K562 (cell line): Measurements from ENCODE around the gene C17orf75. TPM values are rescaled to one million over a fixed set of nuclear protein-coding genes. Genes with fewer than 3 reads are reported as not detected.

ENCODE experiments used
- CBFA2T3 ChIP-seq: fragments of 450-650 bp; IDR thresholded peaks from 2 replicates; pipeline ENCODE4 v1.6.1; 2017
- CREB5 ChIP-seq: fragments of 250-450 bp; sonication (Bioruptor Pico); IDR thresholded peaks from 2 replicates; pipeline ENCODE4 v1.5.0; 2020; ENCODE audit warnings: mild to moderate bottlenecking
- MBD1 ChIP-seq: fragments of 250-450 bp; sonication (Bioruptor Pico); IDR thresholded peaks from 2 replicates; pipeline ENCODE4 v1.8.0; 2022; ENCODE audit warnings: inconsistent platforms
- MEF2A ChIP-seq: IDR thresholded peaks from 2 replicates; pipeline ENCODE4 v1.6.1; 2011; ENCODE audit warnings: low read depth, mild to moderate bottlenecking, low read length, moderate library complexity; ENCODE audit not compliant: control insufficient read depth
- NONO ChIP-seq, 2 experiments: fragments of 200-400 bp in 1 of 2; fragments of 450-650 bp in 1 of 2; formaldehyde crosslinking in 1 of 2; IDR thresholded peaks; 2 replicates each; pipeline ENCODE4 v1.6.1; 2017; ENCODE audit warnings: low read depth in 2 of 2, mild to moderate bottlenecking in 2 of 2, moderate library complexity in 2 of 2, low read length in 1 of 2
- PRDM10 ChIP-seq: fragments of 450-650 bp; IDR thresholded peaks from 2 replicates; pipeline ENCODE4 v1.6.1; 2018; ENCODE audit not compliant: partially characterized antibody
- RAD21 ChIP-seq, 2 experiments: fragments of 250-450 bp in 1 of 2; fragments of 450-650 bp in 1 of 2; sonication (Bioruptor Pico) in 1 of 2; formaldehyde crosslinking in 1 of 2; IDR thresholded peaks in 1 of 2; conservative IDR thresholded peaks in 1 of 2; 2 replicates each; pipeline versions ENCODE4 v1.4.0 to v1.8.0; 2020 to 2022; ENCODE audit warnings: mild to moderate bottlenecking in 2 of 2, moderate library complexity in 1 of 2
- RB1 ChIP-seq: fragments of 450-650 bp; IDR thresholded peaks from 2 replicates; pipeline ENCODE4 v1.6.1; 2017; ENCODE audit warnings: low read depth, mild to moderate bottlenecking
- RBBP5 ChIP-seq: fragments of 200-600 bp; sonication (generic); IDR thresholded peaks from 2 replicates; pipeline ENCODE4 v1.6.1; 2012; ENCODE audit warnings: borderline replicate concordance, mild to moderate bottlenecking, low read length, control low read depth, inconsistent platforms; ENCODE audit not compliant: insufficient read depth, poor library complexity, severe bottlenecking
- SMARCC2 ChIP-seq: fragments of 450-650 bp; IDR thresholded peaks from 2 replicates; pipeline ENCODE4 v1.6.1; 2017; ENCODE audit warnings: antibody characterized with exemption, moderate library complexity, mild to moderate bottlenecking, low read depth
- STAT5A ChIP-seq: IDR thresholded peaks from 2 replicates; pipeline ENCODE4 v1.6.1; 2012; ENCODE audit warnings: low read length, inconsistent platforms, borderline replicate concordance
- THRA ChIP-seq: fragments of 450-650 bp; IDR thresholded peaks from 2 replicates; pipeline ENCODE4 v1.6.1; 2017; ENCODE audit warnings: mild to moderate bottlenecking, moderate library complexity
- ZBED1 ChIP-seq: IDR thresholded peaks from 2 replicates; pipeline ENCODE4 v1.6.1; 2014
- ZNF347 ChIP-seq: fragments of 450-650 bp; formaldehyde crosslinking; IDR thresholded peaks from 2 replicates; pipeline ENCODE4 v1.4.0; 2020; ENCODE audit warnings: low read depth, mild to moderate bottlenecking, moderate library complexity
- polyA plus RNA-seq, 8 experiments: library from polyadenylated mRNA; depleted of rRNA in 4 of 8; stranded (reverse) in 5 of 8; unstranded in 3 of 8; fragments of >200 nt; fragmentation: Nextera tagmentation in 2 of 8; fragmentation: Illumina TruSeq in 1 of 8; extraction: Ambion mirVana in 2 of 8; extraction: Trizol in 1 of 8; gene quantifications; 2 replicates each; pipeline versions ENCODE4 v1.2.1 to v1.2.3, GENCODE V29; 2011 to 2014; ENCODE audit warnings: inconsistent platforms in 1 of 8, missing spikeins in 1 of 8
- total RNA-seq, 7 experiments: library from RNA; depleted of rRNA in 6 of 7; stranded (reverse); fragments of >200 nt in 6 of 7; fragmentation: Illumina TruSeq in 2 of 7; extraction: Trizol in 2 of 7; gene quantifications; 2 replicates each; pipeline versions ENCODE4 v1.2.1 to v1.2.3, GENCODE V29; 2011 to 2021; ENCODE audit warnings: low replicate concordance in 1 of 7
- TF ChIP-seq, protein P1 (sequence below), 2 experiments: fragments of 450-650 bp in 1 of 2; sonication (generic) in 1 of 2; formaldehyde crosslinking; conservative IDR thresholded peaks; 2 replicates each; pipeline versions ENCODE4 v1.4.0 to v1.8.1; 2020 to 2022; ENCODE audit warnings: mild to moderate bottlenecking in 1 of 2, missing genetic modification reagents in 1 of 2

Gene C17orf75
- total and polyA plus RNA-seq, 9 of the 15 experiments (the other 6 are each of a cell fraction or from before 2014, with no cell fraction given) = 15.5 to 55.7 (median 18.5) TPM

DNA sequence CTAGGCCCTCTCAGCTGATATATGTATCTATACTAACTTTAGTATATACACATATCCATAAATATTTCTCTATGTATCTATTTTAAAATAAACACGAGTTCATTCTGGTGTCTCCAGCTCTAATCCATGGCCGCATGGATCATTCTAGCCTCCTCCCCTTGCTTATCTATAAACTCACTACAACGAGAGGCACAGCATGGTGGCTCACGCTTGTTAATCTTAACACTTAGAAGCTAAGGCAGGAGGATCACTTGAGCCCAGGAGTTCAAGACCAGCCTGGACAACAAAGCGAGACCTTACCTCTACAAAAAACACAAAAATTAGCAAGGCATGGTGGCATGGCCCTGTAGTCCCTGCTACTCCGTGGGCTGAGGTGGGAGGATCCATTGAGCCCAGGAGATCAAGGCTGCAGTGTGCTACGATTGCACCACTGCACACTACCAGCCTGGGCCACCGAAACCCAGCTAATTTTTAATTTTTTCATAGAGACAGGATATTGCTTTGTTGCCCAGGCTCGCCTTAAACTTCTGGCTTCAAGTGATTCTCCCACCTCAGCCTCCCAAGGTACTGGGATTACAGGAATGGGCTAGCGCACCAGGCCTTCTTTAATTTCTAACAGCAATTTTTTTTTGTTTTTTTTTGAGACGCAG is 4.1 kb upstream of the C17orf75 start (continued):
- peak; percentile 43 for TF ChIP-seq PRDM10
- TF ChIP-seq RAD21 (CRISPR knock-in tag; conservative IDR thresholded peaks at IDR 0.05 in 1 of 2, IDR thresholded peaks at IDR 0.05 in 1 of 2) = no peak
- no peak for TF ChIP-seq ZNF347 (CRISPR knock-in tag)
- TF ChIP-seq STAT5A = no peak
- TF ChIP-seq CBFA2T3 = peak; percentile 56
- no peak for TF ChIP-seq RBBP5
- TF ChIP-seq CREB5 (CRISPR knock-in tag) = no peak
- TF ChIP-seq MEF2A = no peak
- TF ChIP-seq MBD1 (CRISPR knock-in tag) = no peak
- no peak for TF ChIP-seq RB1
- TF ChIP-seq SMARCC2 = no peak
- no peak for TF ChIP-seq ZBED1
- no peak for TF ChIP-seq THRA
- no peak for TF ChIP-seq NONO (IDR thresholded peaks at IDR 0.05; ENCODE audit: low read depth in 2 of 2, low read length in 1 of 2)
- TF ChIP-seq, protein P1, sequence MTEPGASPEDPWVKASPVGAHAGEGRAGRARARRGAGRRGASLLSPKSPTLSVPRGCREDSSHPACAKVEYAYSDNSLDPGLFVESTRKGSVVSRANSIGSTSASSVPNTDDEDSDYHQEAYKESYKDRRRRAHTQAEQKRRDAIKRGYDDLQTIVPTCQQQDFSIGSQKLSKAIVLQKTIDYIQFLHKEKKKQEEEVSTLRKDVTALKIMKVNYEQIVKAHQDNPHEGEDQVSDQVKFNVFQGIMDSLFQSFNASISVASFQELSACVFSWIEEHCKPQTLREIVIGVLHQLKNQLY (CRISPR knock-in tag; conservative IDR thresholded peaks at IDR 0.05) = no peak
